ENCODE measurements around the gene CXCR3. TPM values are rescaled to one million over a fixed set of nuclear protein-coding genes. Genes with fewer than 3 reads are reported as not detected.

CXCR3 gene
- total RNA-seq, 1 donor from 2014 or later, result not detected

DNA sequence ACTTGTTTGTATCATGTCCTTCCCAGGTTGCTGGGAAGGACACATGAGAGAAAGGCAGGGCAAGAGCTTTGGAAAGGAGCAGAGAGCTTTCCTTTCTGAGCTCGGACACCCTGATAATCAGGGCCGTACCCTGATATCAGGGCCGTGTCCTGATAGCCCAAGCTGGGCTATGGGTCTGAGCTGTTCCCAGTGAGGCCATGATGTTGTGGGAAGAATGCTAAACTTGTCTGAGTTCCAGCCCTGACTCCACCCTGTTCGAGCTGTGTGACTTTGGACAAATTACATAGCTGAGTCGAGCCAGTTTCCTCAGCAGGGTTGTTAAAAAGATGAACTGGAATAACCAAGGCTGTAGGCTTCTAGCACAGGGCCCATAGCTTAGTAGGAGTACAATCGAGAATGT, 3.3 kb upstream of the CXCR3 start:
- Mint-ChIP-seq H3K36me3 (ENCODE audit: insufficient read depth) (no peaks in the 10 kb centered on the region), H3K27ac (no peak overlapping the region), H3K4me1 (ENCODE audit: low read depth) (no peaks in the 10 kb centered on the region), H3K9me3 (ENCODE audit: low read depth) (peaks cover 7% of the 10 kb centered on the region), H3K27me3 (no peaks in the 10 kb centered on the region), H3K4me3 (ENCODE audit: low read depth) (no peak overlapping the region)
- TF ChIP-seq, protein P1, sequence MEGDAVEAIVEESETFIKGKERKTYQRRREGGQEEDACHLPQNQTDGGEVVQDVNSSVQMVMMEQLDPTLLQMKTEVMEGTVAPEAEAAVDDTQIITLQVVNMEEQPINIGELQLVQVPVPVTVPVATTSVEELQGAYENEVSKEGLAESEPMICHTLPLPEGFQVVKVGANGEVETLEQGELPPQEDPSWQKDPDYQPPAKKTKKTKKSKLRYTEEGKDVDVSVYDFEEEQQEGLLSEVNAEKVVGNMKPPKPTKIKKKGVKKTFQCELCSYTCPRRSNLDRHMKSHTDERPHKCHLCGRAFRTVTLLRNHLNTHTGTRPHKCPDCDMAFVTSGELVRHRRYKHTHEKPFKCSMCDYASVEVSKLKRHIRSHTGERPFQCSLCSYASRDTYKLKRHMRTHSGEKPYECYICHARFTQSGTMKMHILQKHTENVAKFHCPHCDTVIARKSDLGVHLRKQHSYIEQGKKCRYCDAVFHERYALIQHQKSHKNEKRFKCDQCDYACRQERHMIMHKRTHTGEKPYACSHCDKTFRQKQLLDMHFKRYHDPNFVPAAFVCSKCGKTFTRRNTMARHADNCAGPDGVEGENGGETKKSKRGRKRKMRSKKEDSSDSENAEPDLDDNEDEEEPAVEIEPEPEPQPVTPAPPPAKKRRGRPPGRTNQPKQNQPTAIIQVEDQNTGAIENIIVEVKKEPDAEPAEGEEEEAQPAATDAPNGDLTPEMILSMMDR (IDR thresholded peaks at IDR 0.05; ENCODE audit: unreplicated experiment), result no peak
- DNase-seq (ENCODE audit: low spot score, unreplicated experiment), result no peak

DNA sequence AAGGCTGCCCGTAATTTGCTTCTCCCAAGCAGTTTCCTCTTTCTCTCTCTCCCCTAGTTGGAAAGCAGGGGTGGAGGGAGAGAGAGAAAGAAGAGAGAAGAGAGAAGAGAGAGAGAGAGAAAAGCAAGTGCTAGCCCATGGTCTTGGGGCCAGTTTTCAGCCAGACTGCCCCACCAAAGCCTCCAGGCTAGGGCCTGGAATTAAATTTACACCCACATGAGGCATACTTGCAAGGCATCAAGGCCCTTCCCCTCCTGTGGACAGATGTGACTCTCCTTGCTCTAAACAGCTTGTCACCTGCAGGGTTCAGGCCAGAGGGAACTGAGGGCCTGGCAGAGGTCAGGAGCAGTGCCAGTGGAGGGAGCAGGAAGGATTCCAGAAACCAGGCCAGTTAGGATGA, 1.7 kb upstream of the CXCR3 start:
- H3K27me3 Mint-ChIP-seq, result no peaks in the 10 kb centered on the region
- TF ChIP-seq, protein P1 (IDR thresholded peaks at IDR 0.05; ENCODE audit: unreplicated experiment), result no peak
- no peak overlapping the region for H3K4me3 Mint-ChIP-seq (ENCODE audit: low read depth)
- no peaks in the 10 kb centered on the region for H3K4me1 Mint-ChIP-seq (ENCODE audit: low read depth)
- H3K36me3 Mint-ChIP-seq (ENCODE audit: insufficient read depth), result peaks cover 2% of the 10 kb centered on the region
- H3K27ac Mint-ChIP-seq, result no peak overlapping the region
- DNase-seq (ENCODE audit: low spot score, unreplicated experiment), result no peak
- H3K9me3 Mint-ChIP-seq (ENCODE audit: low read depth), result peaks cover 6% of the 10 kb centered on the region

DNA sequence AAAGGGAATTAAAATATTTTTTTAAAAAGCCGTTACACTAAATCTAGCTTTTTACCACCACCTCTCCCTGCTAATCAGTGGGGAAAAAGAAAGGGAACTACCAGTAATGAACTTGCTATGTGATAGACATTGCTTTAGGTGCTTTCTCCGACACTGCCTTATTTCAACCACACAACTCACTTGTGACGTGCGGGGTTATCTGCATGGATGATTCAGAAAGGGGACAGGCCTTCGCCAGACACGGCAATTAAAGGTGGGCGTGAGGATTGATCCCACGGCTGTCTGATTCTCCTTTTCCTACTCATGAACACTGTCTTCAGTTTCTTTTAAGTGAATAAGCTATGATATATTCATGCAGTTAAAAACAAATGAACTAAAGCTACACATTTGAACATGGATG, 882 bp upstream of the CXCR3 start:
- peaks cover 3% of the 10 kb centered on the region for H3K36me3 Mint-ChIP-seq (ENCODE audit: insufficient read depth)
- H3K27me3 Mint-ChIP-seq, result no peaks in the 10 kb centered on the region
- no peak overlapping the region for H3K27ac Mint-ChIP-seq
- no peak for DNase-seq (ENCODE audit: low spot score, unreplicated experiment)
- H3K4me3 Mint-ChIP-seq (ENCODE audit: low read depth), result no peak overlapping the region
- TF ChIP-seq, protein P1 (IDR thresholded peaks at IDR 0.05; ENCODE audit: unreplicated experiment), result no peak
- no peaks in the 10 kb centered on the region for H3K4me1 Mint-ChIP-seq (ENCODE audit: low read depth)
- peaks cover 8% of the 10 kb centered on the region for H3K9me3 Mint-ChIP-seq (ENCODE audit: low read depth)

DNA sequence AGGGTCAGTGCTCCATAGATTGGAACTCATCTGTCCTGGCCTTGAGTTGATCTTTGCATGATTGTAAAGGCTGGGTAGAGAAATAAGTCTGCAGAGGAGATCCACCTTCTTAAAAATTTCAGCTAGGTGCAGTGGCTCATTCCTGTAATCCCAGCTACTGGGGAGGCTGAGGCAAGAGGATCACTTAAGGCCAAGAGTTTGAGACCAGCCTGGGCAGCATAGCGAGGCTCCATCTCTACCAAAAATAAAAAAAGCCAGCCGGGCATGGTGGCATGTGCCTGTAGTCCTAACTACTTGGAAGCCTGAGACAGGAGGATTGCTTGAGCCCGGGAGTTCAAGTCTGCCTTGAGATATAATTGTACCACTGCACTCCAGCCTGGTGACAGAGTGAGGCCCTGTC, 476 bp upstream of the CXCR3 start:
- H3K27ac Mint-ChIP-seq, result no peak overlapping the region
- no peak overlapping the region for H3K4me3 Mint-ChIP-seq (ENCODE audit: low read depth)
- H3K27me3 Mint-ChIP-seq, result no peaks in the 10 kb centered on the region
- TF ChIP-seq, protein P1 (IDR thresholded peaks at IDR 0.05; ENCODE audit: unreplicated experiment), result no peak
- peaks cover 3% of the 10 kb centered on the region for H3K36me3 Mint-ChIP-seq (ENCODE audit: insufficient read depth)
- DNase-seq (ENCODE audit: low spot score, unreplicated experiment), result no peak
- no peaks in the 10 kb centered on the region for H3K4me1 Mint-ChIP-seq (ENCODE audit: low read depth)
- H3K9me3 Mint-ChIP-seq (ENCODE audit: low read depth), result peaks cover 8% of the 10 kb centered on the region

DNA sequence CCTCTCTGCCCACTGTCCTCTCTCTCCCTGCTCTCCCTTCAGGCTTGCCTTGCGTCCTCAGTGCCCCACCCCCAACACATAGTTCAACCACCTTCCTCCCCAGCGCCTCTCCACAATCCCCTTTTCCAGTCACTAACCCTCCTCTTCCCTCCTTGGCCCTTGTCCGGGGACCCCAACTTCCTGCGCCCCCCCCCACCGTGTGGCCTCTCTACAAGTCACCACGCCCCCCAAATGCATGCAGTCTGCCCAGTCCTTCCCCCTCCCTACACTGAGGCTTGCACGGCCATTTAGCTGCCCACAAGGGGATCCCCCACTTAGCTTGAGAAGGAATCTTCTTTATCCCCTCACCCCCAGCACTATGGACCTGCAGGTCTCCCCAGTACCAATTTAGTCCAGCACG, 569 bp downstream of the CXCR3 start:
- peaks cover 3% of the 10 kb centered on the region for H3K36me3 Mint-ChIP-seq (ENCODE audit: insufficient read depth)
- no peaks in the 10 kb centered on the region for H3K27me3 Mint-ChIP-seq
- peaks cover 8% of the 10 kb centered on the region for H3K9me3 Mint-ChIP-seq (ENCODE audit: low read depth)
- no peak overlapping the region for H3K4me3 Mint-ChIP-seq (ENCODE audit: low read depth)
- TF ChIP-seq, protein P1 (IDR thresholded peaks at IDR 0.05; ENCODE audit: unreplicated experiment), result no peak
- H3K27ac Mint-ChIP-seq, result no peak overlapping the region
- DNase-seq (ENCODE audit: low spot score, unreplicated experiment), result no peak
- no peaks in the 10 kb centered on the region for H3K4me1 Mint-ChIP-seq (ENCODE audit: low read depth)
